CD8-positive, alpha-beta memory T cell (primary cell): ENCODE results near the gene SOX12. TPM values are rescaled to one million over a fixed set of nuclear protein-coding genes. Genes with fewer than 3 reads are reported as not detected.
A peak's percentile ranks its signal among the peaks of the same experiment; 100 is the strongest.

Experiments
- CTCF ChIA-PET: fragments of 350-600 bp; sonication (Branson Sonifier 250); formaldehyde crosslinking; loops from one replicate; lab custom pipeline; 2021; ENCODE audit warnings: antibody characterized with exemption; lab: Charles Lee
- POLR2A ChIA-PET: fragments of 350-600 bp; sonication (Branson Sonifier 250); formaldehyde crosslinking; loops from one replicate; lab custom pipeline; 2021; ENCODE audit warnings: antibody characterized with exemption; lab: Charles Lee
- DNase-seq, 5 donors: peaks; one replicate each; pipeline versions ENCODE4 v3.0.0 to v3.0.0-alpha.2; 2020 to 2022; ENCODE audit warnings: mixed read lengths in 1 of 5
- H3K27ac ChIP-seq: one replicate; pipeline ENCODE4 v1.7.0; 2013; ENCODE audit warnings: low read depth, mild to moderate bottlenecking, low read length, moderate library complexity
- H3K27me3 ChIP-seq: 2 replicates; pipeline ENCODE4 v1.7.0; 2013; ENCODE audit warnings: low read length, mild to moderate bottlenecking; ENCODE audit not compliant: insufficient read depth, poor library complexity, severe bottlenecking
- H3K36me3 ChIP-seq: 2 replicates; pipeline ENCODE4 v1.7.0; 2013; ENCODE audit warnings: mild to moderate bottlenecking, low read length, moderate library complexity; ENCODE audit not compliant: insufficient read depth
- H3K4me1 ChIP-seq: 2 replicates; pipeline ENCODE4 v1.7.0; 2013; ENCODE audit warnings: mild to moderate bottlenecking, low read length, moderate library complexity; ENCODE audit not compliant: insufficient read depth
- H3K4me3 ChIP-seq: 2 replicates; pipeline ENCODE4 v1.7.0; 2013; ENCODE audit warnings: mild to moderate bottlenecking, low read length
- H3K9me3 ChIP-seq: 2 replicates; pipeline ENCODE4 v1.7.0; 2013; ENCODE audit warnings: mild to moderate bottlenecking, low read length
- H3K27ac Mint-ChIP-seq, 8 donors: one replicate each; pipeline ENCODE4 v1.8.0; 2020 to 2021; ENCODE audit warnings: mixed read lengths in 8 of 8, mild to moderate bottlenecking in 6 of 8, inconsistent platforms in 3 of 8, moderate library complexity in 3 of 8
- H3K27me3 Mint-ChIP-seq, 2 donors: one replicate each; pipeline ENCODE4 v1.8.0; 2020 to 2021; ENCODE audit warnings: mixed read lengths in 2 of 2, mild to moderate bottlenecking in 1 of 2, moderate library complexity in 1 of 2
- H3K36me3 Mint-ChIP-seq, 3 donors: one replicate each; pipeline ENCODE4 v1.8.0; 2020 to 2021; ENCODE audit warnings: mixed read lengths in 3 of 3, inconsistent platforms in 1 of 3, mild to moderate bottlenecking in 1 of 3
- H3K4me1 Mint-ChIP-seq, 3 donors: one replicate each; pipeline ENCODE4 v1.8.0; 2020 to 2021; ENCODE audit warnings: mixed read lengths in 3 of 3, inconsistent platforms in 1 of 3, mild to moderate bottlenecking in 1 of 3
- H3K4me3 Mint-ChIP-seq, 7 donors: one replicate each; pipeline ENCODE4 v1.8.0; 2020 to 2021; ENCODE audit warnings: mixed read lengths in 7 of 7, mild to moderate bottlenecking in 6 of 7, moderate library complexity in 4 of 7, inconsistent platforms in 2 of 7
- H3K9me3 Mint-ChIP-seq, 5 donors: one replicate each; pipeline ENCODE4 v1.8.0; 2020 to 2022; ENCODE audit warnings: mixed read lengths in 5 of 5, mild to moderate bottlenecking in 3 of 5, moderate library complexity in 2 of 5, inconsistent platforms in 1 of 5
- polyA plus RNA-seq: library from polyadenylated mRNA; unstranded; fragments of 300-500 nt; fragmentation: Illumina TruSeq; gene quantifications from one replicate; pipeline ENCODE4 v1.2.3, GENCODE V29; 2021
- total RNA-seq, 2 experiments: library from RNA; stranded (reverse); gene quantifications; one replicate each; pipeline ENCODE4 v1.2.3, GENCODE V29; 2021

The SOX12 gene
- total and polyA plus RNA-seq, 3 experiments from 2014 or later: 0.64 to 5.1 (median 4.7) TPM

DNA sequence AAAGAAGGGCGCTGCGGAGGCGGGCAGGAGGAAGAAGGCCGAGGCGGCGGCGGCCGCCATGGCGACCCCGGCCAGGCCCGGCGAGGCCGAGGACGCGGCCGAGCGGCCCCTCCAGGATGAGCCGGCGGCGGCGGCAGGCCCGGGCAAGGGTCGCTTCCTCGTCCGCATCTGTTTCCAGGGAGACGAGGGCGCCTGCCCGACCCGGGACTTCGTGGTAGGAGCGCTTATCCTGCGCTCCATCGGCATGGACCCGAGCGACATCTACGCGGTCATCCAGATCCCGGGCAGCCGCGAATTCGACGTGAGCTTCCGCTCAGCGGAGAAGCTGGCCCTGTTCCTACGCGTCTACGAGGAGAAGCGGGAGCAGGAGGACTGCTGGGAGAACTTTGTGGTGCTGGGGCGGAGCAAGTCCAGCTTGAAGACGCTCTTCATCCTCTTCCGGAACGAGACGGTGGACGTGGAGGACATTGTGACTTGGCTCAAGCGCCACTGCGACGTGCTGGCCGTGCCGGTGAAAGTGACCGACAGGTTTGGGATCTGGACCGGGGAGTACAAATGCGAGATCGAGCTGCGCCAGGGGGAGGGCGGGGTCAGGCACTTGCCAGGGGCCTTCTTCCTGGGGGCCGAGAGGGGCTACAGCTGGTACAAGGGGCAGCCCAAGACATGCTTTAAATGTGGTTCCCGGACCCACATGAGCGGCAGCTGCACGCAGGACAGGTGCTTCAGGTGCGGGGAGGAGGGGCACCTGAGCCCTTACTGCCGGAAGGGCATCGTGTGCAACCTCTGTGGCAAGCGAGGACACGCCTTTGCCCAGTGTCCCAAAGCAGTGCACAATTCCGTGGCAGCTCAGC lies 27.2 kb upstream of the SOX12 start:
- H3K36me3 ChIP-seq: peaks cover 6% of the 10 kb centered on the region
- ChIA-PET CTCF (interaction anchor here (0.9 to 3.4 kb wide), 5 partner anchors 11 to 33 kb away, joined by 3 to 17 read pairs (median 7); partner anchors contain the start of gene SOX12), POLR2A (interaction anchor here (0.7 to 4.5 kb wide), 5 partner anchors 12 to 32 kb away, joined by 3 to 62 read pairs (median 4); partner anchors contain the start of gene SOX12)
- Mint-ChIP-seq H3K27me3 (peaks cover 0 to 2% of the 10 kb centered on the region in 2 donors), H3K4me3 (peak overlapping the region; percentile 96 to 100 (median 98)), H3K9me3 (peaks cover 0 to 4% (median 0%) of the 10 kb centered on the region in 5 donors), H3K4me1 (peaks cover 37 to 47% (median 42%) of the 10 kb centered on the region in 3 donors), H3K27ac (peak overlapping the region; percentile 86 to 99 (median 98)), H3K36me3 (peaks cover 0 to 24% (median 2%) of the 10 kb centered on the region in 3 donors)
- DNase-seq: peak; percentile 13 to 68 (median 36)
- H3K9me3 ChIP-seq: no peaks in the 10 kb centered on the region
- no peaks in the 10 kb centered on the region for H3K27me3 ChIP-seq
- H3K4me3 ChIP-seq: peak overlapping the region; percentile 95
- peak overlapping the region; percentile 84 for H3K27ac ChIP-seq
- peaks cover 26% of the 10 kb centered on the region for H3K4me1 ChIP-seq

DNA sequence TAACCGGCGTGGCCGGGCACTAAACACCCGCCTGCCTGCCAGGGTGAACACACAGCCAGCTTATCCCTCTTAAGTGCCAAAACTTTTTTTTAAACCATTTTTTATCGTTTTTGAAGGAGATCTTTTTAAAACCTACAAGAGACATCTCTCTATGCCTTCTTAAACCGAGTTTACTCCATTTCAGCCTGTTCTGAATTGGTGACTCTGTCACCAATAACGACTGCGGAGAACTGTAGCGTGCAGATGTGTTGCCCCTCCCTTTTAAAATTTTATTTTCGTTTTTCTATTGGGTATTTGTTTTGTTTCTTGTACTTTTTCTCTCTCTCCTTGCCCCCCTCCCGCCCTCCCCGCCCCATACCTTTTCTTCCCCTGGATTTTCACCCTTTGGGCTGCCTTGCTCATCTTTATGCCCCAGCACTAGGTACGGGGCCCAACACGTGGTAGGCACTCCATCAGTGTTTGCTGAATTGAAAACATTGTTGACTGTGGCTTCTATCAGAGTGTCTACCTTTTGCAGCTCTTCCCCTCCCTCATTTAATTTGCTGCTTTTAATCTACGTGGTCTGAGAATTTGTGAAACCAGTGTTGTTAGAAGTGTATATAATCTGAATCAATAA lies 26.5 kb upstream of the SOX12 start:
- no peaks in the 10 kb centered on the region for H3K27me3 ChIP-seq
- Mint-ChIP-seq H3K4me1 (peaks cover 37 to 47% (median 42%) of the 10 kb centered on the region in 3 donors), H3K27ac (peak overlapping the region; percentile 86 to 99 (median 98)), H3K27me3 (peaks cover 0 to 2% of the 10 kb centered on the region in 2 donors), H3K4me3 (peak overlapping the region; percentile 96 to 100 (median 98)), H3K9me3 (peaks cover 0 to 4% (median 0%) of the 10 kb centered on the region in 5 donors), H3K36me3 (peaks cover 0 to 24% (median 2%) of the 10 kb centered on the region in 3 donors)
- peak overlapping the region; percentile 84 for H3K27ac ChIP-seq
- peaks cover 6% of the 10 kb centered on the region for H3K36me3 ChIP-seq
- peak overlapping the region; percentile 95 for H3K4me3 ChIP-seq
- no peak for DNase-seq
- no peaks in the 10 kb centered on the region for H3K9me3 ChIP-seq
- ChIA-PET CTCF (interaction anchor here (1.2 to 3.4 kb wide), 4 partner anchors 11 to 33 kb away, joined by 3 to 17 read pairs (median 10); partner anchors contain the start of gene SOX12), POLR2A (interaction anchor here (1.0 to 4.5 kb wide), 4 partner anchors 11 to 33 kb away, joined by 3 to 62 read pairs (median 5); partner anchors contain the start of gene SOX12)
- peaks cover 26% of the 10 kb centered on the region for H3K4me1 ChIP-seq

DNA sequence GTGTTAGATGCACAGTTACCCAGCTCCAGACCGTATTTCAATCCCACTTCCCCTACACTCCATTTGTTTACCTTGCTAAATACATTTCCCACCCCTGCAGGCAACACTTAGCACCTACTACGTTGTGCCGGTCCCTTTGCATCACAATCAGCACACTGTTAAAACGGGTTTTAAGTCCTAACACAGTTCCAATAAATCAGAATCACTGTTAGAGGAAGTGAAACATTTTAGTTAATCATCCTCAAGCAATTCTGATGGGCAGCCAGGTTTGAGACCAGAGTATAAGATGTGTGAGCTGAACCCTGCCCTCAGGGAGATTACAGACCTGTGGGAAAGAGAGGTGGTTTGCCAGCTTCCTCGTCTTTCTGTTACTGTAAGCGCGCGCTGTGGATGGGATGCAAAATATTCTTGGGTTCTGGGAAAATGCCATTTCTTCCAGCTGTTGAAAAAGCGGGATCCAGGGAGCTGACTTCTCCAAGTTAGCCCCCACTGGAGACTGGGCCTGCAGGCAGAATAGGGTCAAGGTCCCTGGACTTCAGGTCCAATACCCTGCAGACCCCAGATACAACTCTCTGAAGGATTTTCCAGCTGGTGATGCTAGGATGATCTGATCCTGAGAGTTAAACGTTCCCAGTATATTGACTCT lies 24.9 kb upstream of the SOX12 start:
- ChIA-PET CTCF (interaction anchor here (1.0 to 3.0 kb wide), 3 partner anchors 24 to 34 kb away, joined by 3 to 14 read pairs (median 3); partner anchors contain the start of gene SOX12), POLR2A (interaction anchor here (4.5 kb wide), 1 partner anchor 24 kb away, joined by 62 read pairs; the partner anchor contains the start of gene SOX12)
- peaks cover 0 to 24% (median 2%) of the 10 kb centered on the region in 3 donors for H3K36me3 Mint-ChIP-seq
- peaks cover 26% of the 10 kb centered on the region for H3K4me1 ChIP-seq
- peaks cover 6% of the 10 kb centered on the region for H3K36me3 ChIP-seq
- H3K27ac ChIP-seq: no peak overlapping the region
- no peak for DNase-seq
- peak overlapping the region in 6 of 7 donors; percentile 18 to 100 (median 55) for H3K4me3 Mint-ChIP-seq
- H3K27ac Mint-ChIP-seq: peak overlapping the region in 5 of 8 donors; percentile 8 to 99 (median 62)
- H3K4me3 ChIP-seq: no peak overlapping the region
- H3K9me3 Mint-ChIP-seq: peaks cover 0 to 4% (median 0%) of the 10 kb centered on the region in 5 donors
- H3K9me3 ChIP-seq: no peaks in the 10 kb centered on the region
- peaks cover 37 to 47% (median 42%) of the 10 kb centered on the region in 3 donors for H3K4me1 Mint-ChIP-seq
- no peaks in the 10 kb centered on the region for H3K27me3 ChIP-seq
- peaks cover 0 to 2% of the 10 kb centered on the region in 2 donors for H3K27me3 Mint-ChIP-seq

DNA sequence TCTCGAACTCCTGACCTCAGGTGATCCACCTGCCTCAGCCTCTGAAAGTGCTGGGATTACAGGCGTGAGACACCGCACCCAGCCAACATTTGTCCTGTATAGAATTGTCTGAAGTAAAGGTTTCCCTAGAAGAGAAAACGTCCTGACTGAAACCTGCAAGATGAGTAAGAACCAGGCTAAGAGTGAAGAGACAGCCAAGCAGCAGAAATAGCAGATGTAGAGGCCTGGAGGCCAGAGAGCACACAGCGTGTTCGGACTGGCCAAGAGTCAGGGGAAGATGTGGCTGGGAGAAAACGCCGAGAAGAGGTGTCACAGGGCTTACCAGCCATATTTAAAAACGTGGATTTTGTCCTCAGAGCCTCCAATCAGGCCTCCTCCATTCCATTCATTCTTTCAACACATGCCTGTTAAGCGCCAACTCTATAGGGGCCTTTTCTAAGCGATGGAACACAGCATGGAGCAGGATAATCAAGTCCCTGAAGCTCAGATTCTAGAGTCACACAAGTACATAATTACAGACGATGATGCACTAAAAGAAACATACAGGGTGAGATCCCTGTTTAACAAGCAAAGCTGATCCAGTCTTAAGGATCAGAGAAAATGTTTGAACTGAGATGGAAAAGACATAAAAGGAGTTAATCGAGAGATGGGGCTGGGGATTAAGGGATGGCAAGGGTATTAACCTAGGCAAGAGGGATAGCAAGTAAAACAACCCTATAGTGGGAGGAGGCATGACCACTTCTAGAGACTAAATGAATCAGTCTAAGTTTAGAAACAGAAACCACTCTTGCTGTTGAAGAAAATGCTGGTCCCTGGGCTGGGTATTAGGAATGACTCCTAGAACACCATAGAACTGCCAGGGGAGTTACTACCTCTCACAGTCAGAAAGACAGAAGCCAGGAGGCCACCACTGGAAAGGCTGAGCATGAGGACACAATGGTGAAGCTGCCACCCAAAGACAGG lies 23.2 kb upstream of the SOX12 start:
- Histone ChIP-seq H3K9me3 (no peaks in the 10 kb centered on the region), H3K4me3 (no peak overlapping the region), H3K4me1 (peaks cover 16% of the 10 kb centered on the region), H3K27ac (no peak overlapping the region), H3K36me3 (peaks cover 6% of the 10 kb centered on the region), H3K27me3 (no peaks in the 10 kb centered on the region)
- peaks cover 0 to 2% of the 10 kb centered on the region in 2 donors for H3K27me3 Mint-ChIP-seq
- ChIA-PET POLR2A (interaction anchor here (0.6 kb wide), 1 partner anchor 8 kb away, joined by 5 read pairs; no protein-coding TSS in a partner anchor), CTCF (interaction anchor here (1.3 to 1.4 kb wide), 2 partner anchors 22 to 36 kb away, joined by 3 read pairs; no protein-coding TSS in a partner anchor)
- H3K4me1 Mint-ChIP-seq: peaks cover 28 to 33% (median 29%) of the 10 kb centered on the region in 3 donors
- peaks cover 0 to 20% (median 2%) of the 10 kb centered on the region in 3 donors for H3K36me3 Mint-ChIP-seq
- H3K4me3 Mint-ChIP-seq: no peak overlapping the region
- DNase-seq: no peak
- peaks cover 0 to 3% (median 0%) of the 10 kb centered on the region in 5 donors for H3K9me3 Mint-ChIP-seq
- peak overlapping the region in 4 of 8 donors; percentile 3 to 88 (median 60) for H3K27ac Mint-ChIP-seq

DNA sequence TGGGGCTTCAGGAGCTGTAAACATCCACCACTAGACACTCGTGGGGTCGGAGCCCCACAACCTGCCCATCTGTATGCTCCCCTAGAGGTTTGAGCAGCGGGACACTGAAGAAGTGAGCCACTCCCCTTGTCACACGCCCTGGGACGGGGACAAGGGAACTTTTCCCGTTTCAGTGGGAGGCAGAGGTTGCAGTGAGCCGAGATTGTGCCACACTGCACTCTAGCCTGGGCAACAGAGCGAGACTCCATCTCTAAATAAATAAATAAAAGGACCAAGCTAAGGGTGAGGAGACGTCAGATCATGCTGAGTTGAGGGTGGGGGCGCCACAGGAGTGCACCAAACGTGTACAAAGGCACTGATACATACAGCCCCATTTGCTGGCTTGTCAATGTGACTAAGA lies 19.6 kb upstream of the SOX12 start:
- DNase-seq: no peak
- Histone ChIP-seq H3K27ac (no peak overlapping the region), H3K27me3 (no peaks in the 10 kb centered on the region), H3K4me3 (no peak overlapping the region), H3K9me3 (no peaks in the 10 kb centered on the region), H3K36me3 (no peaks in the 10 kb centered on the region), H3K4me1 (peaks cover 11% of the 10 kb centered on the region)
- no peaks in the 10 kb centered on the region for H3K9me3 Mint-ChIP-seq
- H3K4me3 Mint-ChIP-seq: no peak overlapping the region
- no peak overlapping the region for H3K27ac Mint-ChIP-seq
- ChIA-PET POLR2A (no interaction called here), CTCF (interaction anchor here (1.0 to 1.2 kb wide), 3 partner anchors 16 to 39 kb away, joined by 3 to 4 read pairs (median 3); no protein-coding TSS in a partner anchor)
- no peaks in the 10 kb centered on the region for H3K27me3 Mint-ChIP-seq
- peaks cover 14 to 17% (median 14%) of the 10 kb centered on the region in 3 donors for H3K4me1 Mint-ChIP-seq
- peaks cover 0 to 4% (median 2%) of the 10 kb centered on the region in 3 donors for H3K36me3 Mint-ChIP-seq

DNA sequence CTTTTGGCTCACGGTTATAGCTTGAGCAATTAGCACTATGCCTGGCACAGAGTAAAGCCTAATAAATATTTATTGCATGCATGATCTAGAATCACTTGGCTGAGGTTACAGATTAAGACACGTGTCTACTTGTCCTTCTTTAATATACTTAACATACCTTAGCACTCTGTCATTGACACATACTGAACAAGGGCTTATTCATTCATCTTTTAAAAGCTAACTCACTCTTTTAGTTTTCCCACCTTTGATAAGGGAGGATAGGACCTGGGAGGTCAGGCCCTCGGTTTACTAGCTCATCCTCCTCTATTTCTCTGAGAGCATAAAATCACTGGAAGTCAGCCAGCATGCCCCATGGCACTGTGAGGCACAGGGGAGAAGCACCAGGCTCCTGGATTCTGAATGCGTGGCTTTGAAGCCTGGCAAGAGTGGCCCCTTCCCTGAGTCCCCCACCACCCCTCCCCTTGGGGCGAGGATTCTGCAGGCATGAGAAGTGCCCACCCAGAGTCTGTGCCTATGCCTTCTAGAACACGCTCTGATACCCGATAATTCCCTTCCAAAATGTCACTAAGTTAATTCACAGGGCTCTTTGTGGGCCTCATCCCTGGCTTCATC lies 16.8 kb upstream of the SOX12 start:
- Histone ChIP-seq H3K36me3 (no peaks in the 10 kb centered on the region), H3K4me1 (peaks cover 11% of the 10 kb centered on the region), H3K4me3 (no peak overlapping the region), H3K27me3 (no peaks in the 10 kb centered on the region), H3K9me3 (no peaks in the 10 kb centered on the region), H3K27ac (no peak overlapping the region)
- H3K4me1 Mint-ChIP-seq: peaks cover 9 to 14% (median 10%) of the 10 kb centered on the region in 3 donors
- no peaks in the 10 kb centered on the region for H3K9me3 Mint-ChIP-seq
- CTCF ChIA-PET: no interaction called here
- no peaks in the 10 kb centered on the region for H3K36me3 Mint-ChIP-seq
- no peak for DNase-seq
- H3K27me3 Mint-ChIP-seq: no peaks in the 10 kb centered on the region
- POLR2A ChIA-PET: no interaction called here
- peak overlapping the region in 2 of 8 donors; percentile 48 to 56 for H3K27ac Mint-ChIP-seq
- H3K4me3 Mint-ChIP-seq: no peak overlapping the region
